Natural killer cell (primary cell): Measurements from ENCODE around the gene MYBPC2. TPM values are rescaled to one million over a fixed set of nuclear protein-coding genes. Genes with fewer than 3 reads are reported as not detected.

Experiments used
- ATAC-seq, 3 donors: fragments of 150-1000 bp in 2 of 3; fragments of 200-7000 bp in 1 of 3; cut with Tn5 transposase; 1 replicate in 1 of 3; 2 replicates in 2 of 3; pipeline ENCODE4 v1.10.0; 2021; ENCODE audit warnings: mild to moderate bottlenecking in 2 of 3, moderate library complexity in 2 of 3
- DNase-seq, 2 donors: peaks; one replicate each; pipeline versions ENCODE4 v3.0.0 to v3.0.0-alpha.2; 2013 to 2021; ENCODE audit warnings: mixed read lengths in 1 of 2
- H3K27ac ChIP-seq: one replicate; pipeline ENCODE4 v1.5.1; 2013; ENCODE audit warnings: mild to moderate bottlenecking, low read length
- H3K27me3 ChIP-seq: one replicate; pipeline ENCODE4 v1.6.1; 2013; ENCODE audit warnings: low read length; ENCODE audit not compliant: control insufficient read depth, insufficient read depth
- H3K36me3 ChIP-seq: one replicate; pipeline ENCODE4 v1.6.1; 2013; ENCODE audit warnings: low read length; ENCODE audit not compliant: control insufficient read depth, insufficient read depth
- H3K4me1 ChIP-seq: one replicate; pipeline ENCODE4 v1.6.1; 2013; ENCODE audit warnings: low read length; ENCODE audit not compliant: control insufficient read depth, insufficient read depth
- H3K4me3 ChIP-seq: one replicate; pipeline ENCODE4 v1.5.1; 2013; ENCODE audit warnings: low read length
- H3K9me3 ChIP-seq: one replicate; pipeline ENCODE4 v1.6.1; 2013; ENCODE audit warnings: low read length; ENCODE audit not compliant: control insufficient read depth, insufficient read depth
- H3K27ac Mint-ChIP-seq, 2 donors: one replicate each; pipeline ENCODE4 v1.8.0; 2022; ENCODE audit warnings: mild to moderate bottlenecking in 2 of 2, mixed read lengths in 2 of 2, moderate library complexity in 1 of 2
- H3K27me3 Mint-ChIP-seq, 2 donors: one replicate each; pipeline ENCODE4 v1.8.0; 2022; ENCODE audit warnings: low read depth in 2 of 2, mixed read lengths in 2 of 2
- H3K36me3 Mint-ChIP-seq: one replicate; pipeline ENCODE4 v1.8.0; 2022; ENCODE audit warnings: mixed read lengths
- H3K4me1 Mint-ChIP-seq, 2 donors: one replicate each; pipeline ENCODE4 v1.8.0; 2022; ENCODE audit warnings: mixed read lengths in 2 of 2
- H3K4me3 Mint-ChIP-seq: one replicate; pipeline ENCODE4 v1.8.0; 2022; ENCODE audit warnings: mild to moderate bottlenecking, moderate library complexity, mixed read lengths
- H3K9me3 Mint-ChIP-seq, 2 donors: one replicate each; pipeline ENCODE4 v1.8.0; 2022; ENCODE audit warnings: mixed read lengths in 2 of 2
- WGBS: methylation state at CpG from one replicate; pipeline ENCODE4 v1.1.7; 2013; ENCODE audit warnings: missing lambda C conversion rate; ENCODE audit not compliant: insufficient coverage; 5-methylcytosine and 5-hydroxymethylcytosine counted together
- intact Hi-C: fragments of 100-400 bp; cut with micrococcal nuclease; formaldehyde crosslinking; loops from one replicate; pipeline ENCODE4 v1.14.2; 2022
- total RNA-seq, 4 donors: library from RNA; stranded (reverse); fragments of 120-200 nt in 1 of 4; gene quantifications; one replicate each; pipeline versions ENCODE4 v1.2.3 to v1.2.4, GENCODE V29; 2013 to 2022
- TF ChIP-seq, protein P1 (sequence below): fragments of 200-600 bp; IDR thresholded peaks from one replicate; pipeline ENCODE4 v1.8.0; 2022; ENCODE audit warnings: antibody characterized with exemption

MYBPC2 gene
- total RNA-seq, 3 donors from 2014 or later (not counting 1 experiment from before 2014, with no cell fraction given) = 0.09 to 0.15 TPM; not detected in 1

DNA sequence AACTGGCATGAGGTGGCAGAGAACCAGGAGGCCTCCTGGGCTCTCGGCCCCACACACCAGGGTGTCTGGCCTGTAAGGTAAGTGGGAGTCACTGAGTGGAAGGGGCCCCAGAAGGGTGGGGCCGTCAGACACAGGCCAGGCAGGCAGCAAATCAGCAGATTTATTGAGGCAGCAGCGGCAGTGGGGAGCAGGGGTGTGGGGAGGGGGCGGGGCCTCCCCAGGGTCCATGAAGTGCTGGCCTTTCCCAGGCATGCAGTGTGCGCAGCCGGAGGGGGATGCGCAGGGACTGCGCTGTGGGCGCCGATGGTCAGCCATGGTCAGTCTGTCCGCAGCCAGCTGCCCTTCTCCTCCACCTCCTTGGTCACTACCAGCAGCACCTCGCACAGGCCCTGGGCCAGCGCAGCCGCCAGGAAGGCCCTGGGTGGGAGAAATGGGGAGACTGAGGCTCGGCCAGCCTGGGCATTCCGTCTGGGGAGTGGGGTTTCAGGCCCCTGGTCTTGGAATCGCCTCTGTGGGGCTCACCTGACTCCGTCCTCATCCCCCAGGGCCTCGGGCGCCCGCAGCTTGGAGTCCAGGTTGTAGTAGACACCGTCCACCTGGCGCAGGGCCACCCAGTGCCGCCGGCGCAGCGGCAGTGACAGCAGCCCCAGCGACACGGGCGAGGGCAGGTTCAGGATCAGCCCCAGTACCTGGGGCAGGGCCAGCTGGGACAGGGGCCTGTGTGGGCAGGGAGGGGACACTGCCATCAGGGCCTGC lies 73.3 kb downstream of the MYBPC2 start:
- no peak overlapping the region for H3K4me3 Mint-ChIP-seq
- H3K27ac Mint-ChIP-seq = no peak overlapping the region
- no peak for DNase-seq
- no peaks in the 10 kb centered on the region for H3K9me3 Mint-ChIP-seq
- H3K27me3 Mint-ChIP-seq = no peaks in the 10 kb centered on the region
- WGBS = 97% methylated on average over 30 of the region's 30 CpGs
- Histone ChIP-seq H3K27ac (no peak overlapping the region), H3K4me1 (peaks cover 10% of the 10 kb centered on the region), H3K4me3 (no peak overlapping the region), H3K9me3 (no peaks in the 10 kb centered on the region), H3K36me3 (no peaks in the 10 kb centered on the region), H3K27me3 (no peaks in the 10 kb centered on the region)
- H3K36me3 Mint-ChIP-seq = no peaks in the 10 kb centered on the region
- peaks cover 8 to 25% of the 10 kb centered on the region in 2 donors for H3K4me1 Mint-ChIP-seq
- intact Hi-C loops = no loop called here
- TF ChIP-seq, protein P1, sequence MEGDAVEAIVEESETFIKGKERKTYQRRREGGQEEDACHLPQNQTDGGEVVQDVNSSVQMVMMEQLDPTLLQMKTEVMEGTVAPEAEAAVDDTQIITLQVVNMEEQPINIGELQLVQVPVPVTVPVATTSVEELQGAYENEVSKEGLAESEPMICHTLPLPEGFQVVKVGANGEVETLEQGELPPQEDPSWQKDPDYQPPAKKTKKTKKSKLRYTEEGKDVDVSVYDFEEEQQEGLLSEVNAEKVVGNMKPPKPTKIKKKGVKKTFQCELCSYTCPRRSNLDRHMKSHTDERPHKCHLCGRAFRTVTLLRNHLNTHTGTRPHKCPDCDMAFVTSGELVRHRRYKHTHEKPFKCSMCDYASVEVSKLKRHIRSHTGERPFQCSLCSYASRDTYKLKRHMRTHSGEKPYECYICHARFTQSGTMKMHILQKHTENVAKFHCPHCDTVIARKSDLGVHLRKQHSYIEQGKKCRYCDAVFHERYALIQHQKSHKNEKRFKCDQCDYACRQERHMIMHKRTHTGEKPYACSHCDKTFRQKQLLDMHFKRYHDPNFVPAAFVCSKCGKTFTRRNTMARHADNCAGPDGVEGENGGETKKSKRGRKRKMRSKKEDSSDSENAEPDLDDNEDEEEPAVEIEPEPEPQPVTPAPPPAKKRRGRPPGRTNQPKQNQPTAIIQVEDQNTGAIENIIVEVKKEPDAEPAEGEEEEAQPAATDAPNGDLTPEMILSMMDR = no peak
- ATAC-seq = no peak

DNA sequence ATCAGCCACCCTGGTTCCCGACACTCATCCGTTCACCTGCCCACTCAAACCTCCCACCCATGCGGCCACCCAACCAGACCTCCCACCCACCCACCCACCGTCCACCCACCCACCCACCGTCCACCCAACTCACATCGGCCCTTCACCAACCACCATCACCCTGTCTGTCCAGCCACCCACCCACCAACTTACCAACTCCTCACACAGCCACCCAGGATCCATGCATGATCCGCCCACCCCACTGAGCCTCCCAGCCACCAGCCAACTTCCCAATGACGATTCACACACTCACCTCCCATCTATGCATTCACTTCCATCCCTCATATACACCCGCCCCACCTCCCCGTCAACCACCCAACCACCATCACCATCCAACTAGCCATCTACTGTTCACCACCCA lies 74.0 kb downstream of the MYBPC2 start:
- no peaks in the 10 kb centered on the region for H3K27me3 Mint-ChIP-seq
- intact Hi-C loops = no loop called here
- H3K36me3 Mint-ChIP-seq = no peaks in the 10 kb centered on the region
- TF ChIP-seq, protein P1 = no peak
- H3K4me3 ChIP-seq = no peak overlapping the region
- ATAC-seq = no peak
- peaks cover 15 to 32% of the 10 kb centered on the region in 2 donors for H3K4me1 Mint-ChIP-seq
- no peak overlapping the region for H3K4me3 Mint-ChIP-seq
- no peak overlapping the region for H3K27ac Mint-ChIP-seq
- H3K36me3 ChIP-seq = no peaks in the 10 kb centered on the region
- no peak for DNase-seq
- H3K27ac ChIP-seq = no peak overlapping the region
- H3K27me3 ChIP-seq = no peaks in the 10 kb centered on the region
- WGBS = 91% methylated on average over 6 of the region's 10 CpGs
- no peaks in the 10 kb centered on the region for H3K9me3 ChIP-seq
- H3K4me1 ChIP-seq = peaks cover 14% of the 10 kb centered on the region
- H3K9me3 Mint-ChIP-seq = no peaks in the 10 kb centered on the region

DNA sequence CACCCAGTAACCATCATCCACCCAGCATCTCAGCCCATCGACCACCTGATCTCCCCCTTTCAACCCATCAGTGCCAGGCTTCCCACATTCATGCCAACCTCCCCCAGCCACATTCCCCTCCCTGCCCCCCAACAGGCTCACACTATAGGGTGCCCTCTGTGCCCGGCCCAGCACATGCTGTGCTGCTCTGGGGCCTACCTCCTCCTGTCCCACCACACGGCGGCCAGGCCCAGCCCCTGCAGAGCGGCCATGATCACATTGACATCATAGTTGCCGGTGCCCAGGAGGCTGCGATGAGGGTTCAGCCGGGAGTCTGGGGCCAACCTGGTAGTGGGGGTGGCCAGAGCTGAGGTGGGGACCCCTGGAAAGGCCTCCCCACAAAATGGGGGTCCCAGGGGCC lies 74.7 kb downstream of the MYBPC2 start:
- DNase-seq (no peak), ATAC-seq (no peak)
- Mint-ChIP-seq H3K4me1 (peaks cover 19 to 34% of the 10 kb centered on the region in 2 donors), H3K9me3 (no peaks in the 10 kb centered on the region), H3K36me3 (no peaks in the 10 kb centered on the region), H3K27ac (peak overlapping the region in 1 of 2 donors; percentile 83), H3K4me3 (no peak overlapping the region), H3K27me3 (no peaks in the 10 kb centered on the region)
- H3K4me3 ChIP-seq = no peak overlapping the region
- WGBS = 94% methylated on average over 8 of the region's 8 CpGs
- no peaks in the 10 kb centered on the region for H3K36me3 ChIP-seq
- TF ChIP-seq, protein P1 = no peak
- no peak overlapping the region for H3K27ac ChIP-seq
- H3K27me3 ChIP-seq = no peaks in the 10 kb centered on the region
- peaks cover 19% of the 10 kb centered on the region for H3K4me1 ChIP-seq
- intact Hi-C loops = no loop called here
- no peaks in the 10 kb centered on the region for H3K9me3 ChIP-seq

DNA sequence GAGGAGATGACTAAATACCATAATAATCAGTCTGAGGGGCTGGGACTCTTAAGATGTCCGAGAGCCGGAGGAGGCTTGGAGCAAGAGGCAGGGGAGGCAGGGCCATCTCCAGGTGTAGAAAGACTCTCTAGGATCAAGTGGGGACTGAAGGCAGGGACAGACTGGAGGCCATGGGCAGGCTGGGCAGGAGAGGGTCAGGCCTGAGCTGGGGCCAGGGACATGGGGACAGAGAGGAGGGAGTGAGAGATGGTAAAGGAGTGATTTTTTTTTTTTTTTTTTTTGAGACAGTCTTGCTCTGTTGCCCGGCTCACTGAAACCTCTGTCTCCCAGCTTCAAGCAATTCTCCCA lies 76.1 kb downstream of the MYBPC2 start:
- Mint-ChIP-seq H3K4me3 (peak overlapping the region; percentile 32), H3K27ac (peak overlapping the region; percentile 43 to 83), H3K9me3 (no peaks in the 10 kb centered on the region), H3K27me3 (no peaks in the 10 kb centered on the region), H3K4me1 (peaks cover 19 to 34% of the 10 kb centered on the region in 2 donors), H3K36me3 (no peaks in the 10 kb centered on the region)
- ATAC-seq (no peak), DNase-seq (no peak)
- Histone ChIP-seq H3K27me3 (no peaks in the 10 kb centered on the region), H3K4me3 (no peak overlapping the region), H3K36me3 (no peaks in the 10 kb centered on the region), H3K4me1 (peaks cover 19% of the 10 kb centered on the region), H3K9me3 (no peaks in the 10 kb centered on the region), H3K27ac (no peak overlapping the region)
- TF ChIP-seq, protein P1 = no peak
- 98% methylated on average over 2 of the region's 3 CpGs for WGBS
- intact Hi-C loops = no loop called here
